ENCODE data around the gene PTF1A.

GRCh38 chr10:23202779-23203178 lies 10.7 kb downstream of the PTF1A start:
- TF ChIP-seq CTCF (IDR thresholded peaks at IDR 0.05) (no peak), GABPA (IDR thresholded peaks at IDR 0.05; ENCODE audit: low read depth) (no peak), EP300 (IDR thresholded peaks at IDR 0.05; ENCODE audit: borderline replicate concordance in 1 of 2, low read depth in 1 of 2, low read length in 1 of 2) (no peak), JUND (IDR thresholded peaks at IDR 0.05) (no peak), RXRA (IDR thresholded peaks at IDR 0.05; ENCODE audit: borderline replicate concordance, low read depth) (no peak), MAX (IDR thresholded peaks at IDR 0.05; ENCODE audit: low read depth) (no peak), IRF3 (IDR thresholded peaks at IDR 0.05; ENCODE audit: low read depth, low read length) (no peak), RFX5 (IDR thresholded peaks at IDR 0.05; ENCODE audit: low read length) (no peak), MEF2A (IDR thresholded peaks at IDR 0.05; ENCODE audit: borderline replicate concordance, low read depth) (no peak), EZH2phosphoT487 (IDR thresholded peaks at IDR 0.05; ENCODE audit: borderline replicate concordance, low read depth) (no peak), TAF1 (IDR thresholded peaks at IDR 0.05; ENCODE audit: borderline replicate concordance, low read depth, low read length) (no peak), FOXM1 (IDR thresholded peaks at IDR 0.05; ENCODE audit: low read depth) (no peak), SIN3A (IDR thresholded peaks at IDR 0.05; ENCODE audit: borderline replicate concordance, low read depth, low read length) (no peak)
